ENCODE results near the gene NUP210. TPM values are rescaled to one million over a fixed set of nuclear protein-coding genes. Genes with fewer than 3 reads are reported as not detected.

The NUP210 gene
- total RNA-seq, 2 donors from 2014 or later = 4.4 to 4.5 TPM

GRCh38 chr3:13307041-13307440, 113.1 kb downstream of the NUP210 start:
- no peaks in the 10 kb centered on the region for H3K27me3 ChIP-seq
- H3K4me1 ChIP-seq = no peaks in the 10 kb centered on the region
- no peak for DNase-seq (ENCODE audit: low spot score)
- no peak for TF ChIP-seq CTCF (IDR thresholded peaks at IDR 0.05)
- no peak overlapping the region for H3K27ac ChIP-seq
- no peaks in the 10 kb centered on the region for H3K9me3 ChIP-seq
- H3K36me3 ChIP-seq = no peaks in the 10 kb centered on the region
- H3K4me3 ChIP-seq = no peak overlapping the region

GRCh38 chr3:13305623-13306022, 114.5 kb downstream of the NUP210 start:
- Histone ChIP-seq H3K4me3 (no peak overlapping the region), H3K36me3 (no peaks in the 10 kb centered on the region), H3K27ac (no peak overlapping the region), H3K27me3 (no peaks in the 10 kb centered on the region), H3K4me1 (peaks cover 0 to 8% of the 10 kb centered on the region in 2 donors), H3K9me3 (no peaks in the 10 kb centered on the region)
- DNase-seq (ENCODE audit: low spot score) = no peak
- TF ChIP-seq CTCF (IDR thresholded peaks at IDR 0.05) = no peak

GRCh38 chr3:13303410-13303809, 116.7 kb downstream of the NUP210 start:
- TF ChIP-seq CTCF (IDR thresholded peaks at IDR 0.05) = no peak
- H3K4me3 ChIP-seq = no peak overlapping the region
- H3K27ac ChIP-seq = no peak overlapping the region
- no peak for DNase-seq (ENCODE audit: low spot score)
- no peaks in the 10 kb centered on the region for H3K36me3 ChIP-seq
- peaks cover 0 to 8% of the 10 kb centered on the region in 2 donors for H3K4me1 ChIP-seq
- H3K27me3 ChIP-seq = no peaks in the 10 kb centered on the region
- H3K9me3 ChIP-seq = no peaks in the 10 kb centered on the region

- H3K4me1 ChIP-seq = peaks cover 0 to 8% of the 10 kb centered on the region in 2 donors
- DNase-seq (ENCODE audit: low spot score) = no peak
These were observed 118.7 kb downstream of the NUP210 start for GRCh38 chr3:13301286-13301987.

GRCh38 chr3:13300546-13301285, 119.4 kb downstream of the NUP210 start:
- no peaks in the 10 kb centered on the region for H3K27me3 ChIP-seq
- H3K27ac ChIP-seq = no peak overlapping the region
- no peak for DNase-seq (ENCODE audit: low spot score)
- no peaks in the 10 kb centered on the region for H3K36me3 ChIP-seq
- no peak for TF ChIP-seq CTCF (IDR thresholded peaks at IDR 0.05)
- H3K9me3 ChIP-seq = no peaks in the 10 kb centered on the region
- H3K4me1 ChIP-seq = peaks cover 0 to 8% of the 10 kb centered on the region in 2 donors
- no peak overlapping the region for H3K4me3 ChIP-seq

More at GRCh38 chr3:13301286-13301987, 118.7 kb downstream of the NUP210 start:
- Histone ChIP-seq H3K9me3 (no peaks in the 10 kb centered on the region), H3K27me3 (no peaks in the 10 kb centered on the region), H3K4me3 (no peak overlapping the region), H3K36me3 (no peaks in the 10 kb centered on the region), H3K27ac (no peak overlapping the region)
- no peak for TF ChIP-seq CTCF (IDR thresholded peaks at IDR 0.05)

Measured in right atrium auricular region (tissue), 2 donors.